ENCODE measurements around the gene SIK3.

SIK3 gene

GRCh38 chr11:116866804-116867455 is 231.3 kb downstream of the SIK3 start:
- DNase-seq (ENCODE audit: low read depth): no peak

DNA sequence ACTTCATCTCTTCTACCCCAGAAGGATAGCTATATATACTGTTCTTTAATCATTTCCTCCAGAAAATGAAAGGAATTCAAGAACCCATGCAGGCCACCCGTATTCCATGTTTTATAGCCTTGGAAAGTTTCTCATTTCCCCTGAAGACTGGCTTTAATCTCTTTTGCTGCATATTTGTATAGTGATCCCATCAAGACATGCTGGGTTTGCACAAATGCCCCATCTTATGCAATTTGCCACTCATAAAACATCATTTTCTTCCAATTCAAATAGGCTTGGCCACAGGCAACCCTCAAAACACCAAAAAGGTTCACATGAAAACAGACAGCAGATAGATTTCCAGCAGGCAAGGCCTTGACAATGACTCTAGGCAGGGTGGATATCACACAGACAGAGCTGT is 232.5 kb downstream of the SIK3 start:
- peak; percentile 78 for DNase-seq (ENCODE audit: low read depth)

DNA sequence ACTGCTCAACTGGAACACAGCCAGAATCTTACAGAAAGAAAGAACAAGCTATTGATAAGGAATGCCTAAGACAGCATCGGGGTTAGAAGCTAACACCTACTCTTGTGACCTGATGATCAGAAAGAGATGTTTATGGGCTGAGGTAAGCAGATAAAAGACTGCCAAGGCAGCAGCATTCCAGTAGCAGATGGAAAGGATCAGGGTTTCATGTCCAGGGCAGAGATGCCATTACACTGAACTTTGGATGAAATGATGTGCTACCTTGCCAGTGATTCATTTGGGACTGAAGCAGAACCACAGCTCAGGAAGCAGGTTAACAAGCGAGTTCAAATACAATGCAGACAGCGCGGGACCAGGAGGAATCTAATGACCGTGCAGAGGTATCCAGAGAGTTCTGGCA is 233.7 kb downstream of the SIK3 start:
- DNase-seq (ENCODE audit: low read depth): no peak

DNA sequence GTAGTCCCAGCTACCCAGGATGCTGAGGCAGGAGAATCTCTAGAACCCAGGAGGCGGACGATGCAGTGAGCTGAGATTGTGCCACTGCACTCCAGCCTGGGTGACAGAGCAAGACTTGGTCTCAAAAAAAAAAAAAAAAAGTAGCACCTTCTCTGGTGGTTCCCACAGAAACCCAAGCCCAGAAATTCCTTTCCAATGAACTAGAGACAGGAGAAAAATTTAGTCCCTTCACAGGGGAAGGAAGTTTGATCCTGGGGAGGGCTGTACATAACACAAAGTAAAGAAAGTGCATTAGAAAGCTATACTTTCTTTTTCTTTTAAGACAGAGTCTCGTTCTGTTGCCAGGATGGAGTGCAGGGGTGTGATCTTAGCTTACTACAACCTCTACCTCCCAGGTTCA is 235.3 kb downstream of the SIK3 start:
- no peak for DNase-seq (ENCODE audit: low read depth)

DNA sequence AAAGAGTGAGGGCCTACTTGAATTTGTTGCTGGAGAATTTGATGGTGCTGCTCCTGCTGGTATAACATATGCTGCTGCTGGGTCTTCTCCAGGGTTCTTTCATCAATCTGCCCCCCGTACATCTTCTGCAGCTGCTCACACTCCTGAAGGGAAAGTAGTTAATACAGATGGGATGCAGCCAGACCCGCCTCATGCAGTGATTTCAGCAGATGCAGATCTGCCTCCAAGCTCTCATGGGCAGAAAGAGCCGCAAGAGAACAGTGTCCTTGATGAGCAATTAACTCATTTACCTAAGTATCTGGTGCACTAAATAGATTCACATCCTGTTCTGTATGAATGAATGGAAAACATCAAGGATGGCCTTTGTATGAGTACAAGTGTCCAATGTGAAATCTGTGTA is 236.0 kb downstream of the SIK3 start:
- no peak for DNase-seq (ENCODE audit: low read depth)

- peak; percentile 89 for DNase-seq (ENCODE audit: low read depth)
Measured at GRCh38 chr11:116861539-116861938, 236.7 kb downstream of the SIK3 start.

DNA sequence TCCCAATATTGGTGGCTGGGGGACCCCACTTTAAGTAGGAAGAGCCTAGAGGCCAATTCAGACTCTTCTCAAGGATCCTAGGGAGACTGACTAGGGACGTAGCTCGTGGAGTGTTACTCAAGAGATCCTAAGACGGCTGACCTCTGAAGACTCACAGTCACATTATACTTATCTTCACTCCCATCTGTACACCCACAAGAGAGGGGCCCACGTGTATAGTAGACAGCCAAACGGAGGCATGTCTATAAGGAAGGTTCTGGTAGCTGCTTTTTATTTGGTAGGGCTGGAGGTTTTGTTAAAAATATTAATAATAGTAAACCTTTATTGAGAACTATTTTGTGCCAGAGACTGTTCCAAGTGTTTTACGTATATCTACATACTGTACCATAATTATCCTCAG is 237.9 kb downstream of the SIK3 start:
- peak; percentile 22 for DNase-seq (ENCODE audit: low read depth)

DNA sequence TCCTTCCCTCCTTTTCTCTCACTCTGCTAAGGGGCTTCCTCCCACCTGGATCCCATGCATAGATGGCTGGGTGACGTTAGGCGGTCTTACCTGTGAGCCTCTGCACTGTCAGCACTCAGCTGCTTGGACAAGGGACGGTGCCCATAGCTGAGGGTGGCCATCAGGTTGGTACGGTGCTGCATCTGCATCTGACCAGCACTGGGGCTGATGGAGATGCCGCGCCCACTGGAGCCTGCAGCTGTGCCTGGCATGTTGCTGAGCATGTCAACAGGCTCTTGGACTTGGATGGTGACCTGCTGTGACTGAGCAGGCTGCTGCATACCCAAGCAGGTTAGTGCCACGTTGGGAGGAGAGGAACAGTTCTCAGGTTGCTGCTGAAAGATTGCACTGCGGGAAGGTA is 239.1 kb downstream of the SIK3 start:
- no peak for DNase-seq (ENCODE audit: low read depth)

DNA sequence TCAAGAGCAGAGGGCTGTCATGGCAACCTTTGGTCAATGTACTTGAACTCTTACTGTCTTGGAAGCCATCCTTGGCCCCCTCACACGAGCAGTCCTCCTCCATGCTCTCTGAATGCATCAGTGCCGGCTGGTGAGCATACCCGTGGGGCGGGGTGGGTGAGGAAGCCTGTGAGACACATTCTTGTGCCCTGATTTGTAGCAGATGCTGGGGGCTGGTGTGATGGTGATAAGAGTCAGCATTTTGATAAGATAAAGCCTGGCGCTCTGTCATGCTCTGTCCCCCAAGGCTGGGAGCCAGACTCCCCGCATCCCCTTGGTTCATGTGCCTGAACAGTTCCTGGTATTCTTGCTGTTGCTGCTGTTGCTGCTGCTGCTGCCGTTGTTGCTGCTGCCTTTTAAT is 240.3 kb downstream of the SIK3 start:
- peak; percentile 72 for DNase-seq (ENCODE audit: low read depth)

- peak; percentile 68 for DNase-seq (ENCODE audit: low read depth)
Measured at GRCh38 chr11:116857316-116857715, 240.9 kb downstream of the SIK3 start.

- no peak for DNase-seq (ENCODE audit: low read depth)
Measured at GRCh38 chr11:116856423-116856822, 241.8 kb downstream of the SIK3 start.

- no peak for DNase-seq (ENCODE audit: low read depth)
Measured at GRCh38 chr11:116855413-116855812, 242.8 kb downstream of the SIK3 start.

DNA sequence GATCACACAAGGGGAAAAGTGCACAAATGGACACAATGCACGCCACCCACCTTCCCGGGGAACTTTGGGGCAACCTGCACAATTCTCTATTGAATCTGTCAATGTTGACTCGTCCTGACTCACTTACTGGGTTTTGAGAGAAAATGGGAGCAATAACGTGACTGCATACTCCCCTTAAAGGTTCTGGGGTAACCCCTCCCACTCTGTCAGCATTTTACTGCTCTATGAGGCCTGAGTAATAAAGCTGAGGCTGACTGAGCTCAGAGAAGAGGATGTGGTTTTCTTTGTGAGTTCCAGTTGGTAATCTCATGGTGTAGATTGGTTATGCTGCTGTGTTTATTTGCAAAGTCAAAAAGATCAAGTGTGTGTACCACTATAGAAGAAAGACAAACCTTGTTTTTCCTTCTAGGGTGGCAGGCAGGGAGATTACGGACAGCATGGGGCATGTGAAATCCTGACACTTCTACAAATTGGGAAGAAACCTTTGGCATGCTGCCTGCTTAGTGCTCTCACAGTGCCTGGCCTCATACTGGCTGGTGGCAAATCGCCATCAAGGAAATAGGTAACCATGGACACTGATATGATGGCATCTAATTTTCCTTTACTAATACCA is 244.7 kb downstream of the SIK3 start:
- peak; percentile 94 for DNase-seq (ENCODE audit: low read depth)

DNA sequence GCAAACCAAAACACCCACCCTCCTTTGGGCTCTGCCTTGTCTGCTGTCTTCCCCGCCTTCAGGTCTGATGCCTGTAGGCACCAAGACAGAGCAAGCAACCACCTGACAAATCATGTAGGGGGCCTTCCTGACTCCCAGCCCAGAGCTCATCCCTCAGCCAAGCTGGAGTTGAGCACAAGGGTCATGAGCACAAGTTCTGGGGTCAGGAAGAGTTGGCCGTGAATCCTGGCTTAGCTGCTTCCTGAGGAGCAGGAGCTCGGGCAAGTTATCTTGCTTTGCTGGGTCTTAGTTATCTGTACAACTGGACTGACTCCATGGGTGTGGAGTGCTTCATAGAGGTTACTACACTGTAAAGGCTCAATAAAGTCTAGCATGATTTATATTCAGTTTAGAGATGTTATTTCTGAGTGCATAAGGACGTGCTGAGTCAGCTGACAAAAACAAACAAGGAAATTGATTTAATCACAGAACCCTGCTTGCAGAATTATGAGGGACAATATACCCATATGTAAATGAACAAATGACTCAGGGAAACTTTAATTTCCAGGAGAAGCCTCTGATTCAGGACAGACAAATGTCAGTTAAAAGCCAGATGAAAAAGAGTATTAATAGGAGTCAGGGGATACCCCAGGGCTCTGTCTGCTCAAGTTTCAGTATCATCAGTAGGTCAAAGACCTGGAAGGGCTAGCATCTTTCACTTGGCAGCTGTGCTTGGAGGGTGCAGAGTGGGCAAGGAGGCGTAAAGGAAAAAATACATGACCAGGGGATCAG is 245.8 kb downstream of the SIK3 start:
- peak; percentile 89 for DNase-seq (ENCODE audit: low read depth)

GRCh38 chr11:116851626-116852025 is 246.6 kb downstream of the SIK3 start:
- peak; percentile 51 for DNase-seq (ENCODE audit: low read depth)

- DNase-seq (ENCODE audit: low read depth): no peak
Measured at GRCh38 chr11:116849486-116849885, 248.7 kb downstream of the SIK3 start.

- DNase-seq (ENCODE audit: low read depth): no peak
Measured at GRCh38 chr11:116849060-116849459, 249.2 kb downstream of the SIK3 start.

GRCh38 chr11:116847612-116848011 is 250.6 kb downstream of the SIK3 start:
- DNase-seq (ENCODE audit: low read depth): no peak

GRCh38 chr11:116844722-116845121 is 253.5 kb downstream of the SIK3 start:
- no peak for DNase-seq (ENCODE audit: low read depth)

DNA sequence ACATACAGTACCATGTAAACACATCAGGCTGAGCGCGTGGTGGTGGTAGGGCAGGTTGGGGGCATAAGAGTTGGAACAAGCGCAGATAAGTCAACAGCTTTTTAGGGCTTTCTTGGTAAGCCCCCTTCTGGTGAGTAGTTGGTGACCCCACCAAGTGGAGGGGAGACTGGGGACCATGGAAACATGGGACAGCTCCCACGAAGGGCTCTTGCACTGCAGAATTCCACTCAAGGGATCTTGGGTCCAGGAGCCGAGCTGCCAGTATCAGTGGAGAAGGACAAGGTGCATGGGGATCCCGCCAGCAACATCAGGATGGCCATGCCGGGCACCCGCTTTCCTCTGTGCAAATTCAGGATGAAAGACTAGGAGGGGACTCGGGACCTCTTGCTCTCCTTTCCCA is 254.6 kb downstream of the SIK3 start:
- no peak for DNase-seq (ENCODE audit: low read depth)

DNA sequence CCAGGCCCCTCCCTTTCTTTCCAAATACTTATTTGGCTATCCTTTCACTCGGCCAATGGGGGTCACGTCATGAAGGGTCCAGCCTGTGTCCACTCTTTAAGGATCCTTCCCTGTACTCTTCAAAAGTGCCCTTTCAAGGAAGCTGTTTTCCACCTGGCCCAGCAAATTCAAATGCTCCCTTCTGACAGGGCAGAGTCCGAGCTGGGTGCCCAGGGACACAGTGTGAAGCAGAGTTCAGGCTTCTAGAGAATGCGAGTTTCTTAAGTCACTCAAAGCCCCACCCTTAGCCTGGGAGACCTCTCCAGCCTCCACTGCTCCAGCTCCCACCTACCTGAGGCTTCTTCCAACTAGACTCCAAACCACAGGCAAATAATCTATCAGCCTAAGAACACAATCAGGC is 255.3 kb downstream of the SIK3 start:
- peak; percentile 68 for DNase-seq (ENCODE audit: low read depth)

GRCh38 chr11:116842117-116842516 is 256.1 kb downstream of the SIK3 start:
- DNase-seq (ENCODE audit: low read depth): no peak

DNA sequence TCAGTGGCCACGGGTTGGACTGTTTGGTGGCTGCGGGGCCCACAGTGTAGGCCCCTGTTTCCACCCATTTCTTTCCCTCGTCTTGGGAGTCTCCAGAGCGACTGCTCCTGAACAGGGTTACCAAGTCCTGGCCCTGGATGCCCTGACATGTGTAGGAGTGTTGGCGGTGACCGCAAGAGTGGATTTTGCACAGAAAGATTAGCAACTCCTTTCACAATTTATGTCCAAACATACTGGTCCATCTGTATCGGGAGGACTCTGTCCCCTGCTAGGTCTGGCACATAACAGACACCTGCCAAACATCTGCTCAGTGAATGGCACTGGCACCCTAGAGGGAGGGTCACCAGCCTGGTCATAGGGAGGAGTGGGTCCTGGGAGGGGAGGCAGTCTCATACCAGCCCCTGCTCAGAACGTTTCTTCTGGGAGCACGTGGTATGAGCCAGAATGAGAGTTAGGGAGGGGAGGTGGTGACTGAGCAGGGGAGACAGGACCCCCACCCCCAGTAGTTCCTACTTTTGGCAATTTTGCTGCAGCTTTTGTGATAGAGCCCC is 257.4 kb downstream of the SIK3 start:
- DNase-seq (ENCODE audit: low read depth): no peak
